ENCODE results near the gene FTO.
"Not testable (repeated sequence)": the region's sequence is repeated elsewhere in the genome, so short reads cannot be mapped to it uniquely, and the experiment has no call there.

The FTO gene

GRCh38 chr16:53827741-53828140, 123.8 kb downstream of the FTO start:
- DNase-seq (ENCODE audit: low spot score), result no peak

GRCh38 chr16:53829186-53829747, 125.3 kb downstream of the FTO start:
- no peak for DNase-seq (ENCODE audit: low spot score)

- DNase-seq (ENCODE audit: low spot score), result no peak
These were observed 129.1 kb downstream of the FTO start for GRCh38 chr16:53832896-53833544.

- DNase-seq (ENCODE audit: low spot score), result no peak
These were observed 132.2 kb downstream of the FTO start for GRCh38 chr16:53836142-53836541.

GRCh38 chr16:53836680-53837079, 132.7 kb downstream of the FTO start:
- no peak for DNase-seq (ENCODE audit: low spot score)

GRCh38 chr16:53837426-53837825, 133.5 kb downstream of the FTO start:
- no peak for DNase-seq (ENCODE audit: low spot score)

- no peak for DNase-seq (ENCODE audit: low spot score)
These were observed 135.2 kb downstream of the FTO start for GRCh38 chr16:53839150-53839549.

- DNase-seq (ENCODE audit: low spot score), result no peak
These were observed 136.5 kb downstream of the FTO start for GRCh38 chr16:53840456-53840855.

- DNase-seq (ENCODE audit: low spot score), result no peak
These were observed 137.9 kb downstream of the FTO start for GRCh38 chr16:53841884-53842283.

- DNase-seq (ENCODE audit: low spot score), result no peak
These were observed 139.1 kb downstream of the FTO start for GRCh38 chr16:53843084-53843483.

GRCh38 chr16:53844804-53845203, 140.8 kb downstream of the FTO start:
- no peak for DNase-seq (ENCODE audit: low spot score)

GRCh38 chr16:53846549-53846948, 142.6 kb downstream of the FTO start:
- not testable (repeated sequence) for DNase-seq (ENCODE audit: low spot score)

- DNase-seq (ENCODE audit: low spot score), result no peak
These were observed 143.0 kb downstream of the FTO start for GRCh38 chr16:53846971-53847370.

GRCh38 chr16:53848277-53848942, 144.5 kb downstream of the FTO start:
- no peak for DNase-seq (ENCODE audit: low spot score)

GRCh38 chr16:53848950-53849349, 145.0 kb downstream of the FTO start:
- no peak for DNase-seq (ENCODE audit: low spot score)

GRCh38 chr16:53849585-53849984, 145.6 kb downstream of the FTO start:
- no peak for DNase-seq (ENCODE audit: low spot score)

- DNase-seq (ENCODE audit: low spot score), result no peak
These were observed 146.0 kb downstream of the FTO start for GRCh38 chr16:53849994-53850393.

- no peak for DNase-seq (ENCODE audit: low spot score)
These were observed 148.7 kb downstream of the FTO start for GRCh38 chr16:53852678-53853077.

- DNase-seq (ENCODE audit: low spot score), result no peak
These were observed 151.1 kb downstream of the FTO start for GRCh38 chr16:53855056-53855455.

- DNase-seq (ENCODE audit: low spot score), result no peak
These were observed 151.6 kb downstream of the FTO start for GRCh38 chr16:53855511-53855910.

- no peak for DNase-seq (ENCODE audit: low spot score)
These were observed 156.1 kb downstream of the FTO start for GRCh38 chr16:53859995-53860540.

- DNase-seq (ENCODE audit: low spot score), result no peak
These were observed 159.9 kb downstream of the FTO start for GRCh38 chr16:53863861-53864260.

GRCh38 chr16:53864819-53865493, 161.0 kb downstream of the FTO start:
- DNase-seq (ENCODE audit: low spot score), result no peak
